Measurements from ENCODE around the gene SF1. TPM values are rescaled to one million over a fixed set of nuclear protein-coding genes. Genes with fewer than 3 reads are reported as not detected.

Gene SF1
- total RNA-seq, 4 donors from 2014 or later = 199 to 285 (median 234) TPM

- no peak for DNase-seq (ENCODE audit: extremely low spot score)
- Histone ChIP-seq H3K36me3 (peaks cover 15 to 63% (median 48%) of the 10 kb centered on the region in 4 donors), H3K27me3 (no peaks in the 10 kb centered on the region), H3K4me3 (no peak overlapping the region), H3K9me3 (no peaks in the 10 kb centered on the region), H3K27ac (replicated peaks in 1 of 4) (no peak overlapping the region), H3K4me1 (peaks cover 15 to 32% (median 24%) of the 10 kb centered on the region in 4 donors)
- intact Hi-C loops (cut with DNase I) = no loop called here
- TF ChIP-seq EP300 (IDR thresholded peaks at IDR 0.05) (no peak), POLR2AphosphoS5 (IDR thresholded peaks at IDR 0.05) (no peak), POLR2A (IDR thresholded peaks at IDR 0.05; ENCODE audit: low read depth) (no peak)
- TF ChIP-seq, protein P1, sequence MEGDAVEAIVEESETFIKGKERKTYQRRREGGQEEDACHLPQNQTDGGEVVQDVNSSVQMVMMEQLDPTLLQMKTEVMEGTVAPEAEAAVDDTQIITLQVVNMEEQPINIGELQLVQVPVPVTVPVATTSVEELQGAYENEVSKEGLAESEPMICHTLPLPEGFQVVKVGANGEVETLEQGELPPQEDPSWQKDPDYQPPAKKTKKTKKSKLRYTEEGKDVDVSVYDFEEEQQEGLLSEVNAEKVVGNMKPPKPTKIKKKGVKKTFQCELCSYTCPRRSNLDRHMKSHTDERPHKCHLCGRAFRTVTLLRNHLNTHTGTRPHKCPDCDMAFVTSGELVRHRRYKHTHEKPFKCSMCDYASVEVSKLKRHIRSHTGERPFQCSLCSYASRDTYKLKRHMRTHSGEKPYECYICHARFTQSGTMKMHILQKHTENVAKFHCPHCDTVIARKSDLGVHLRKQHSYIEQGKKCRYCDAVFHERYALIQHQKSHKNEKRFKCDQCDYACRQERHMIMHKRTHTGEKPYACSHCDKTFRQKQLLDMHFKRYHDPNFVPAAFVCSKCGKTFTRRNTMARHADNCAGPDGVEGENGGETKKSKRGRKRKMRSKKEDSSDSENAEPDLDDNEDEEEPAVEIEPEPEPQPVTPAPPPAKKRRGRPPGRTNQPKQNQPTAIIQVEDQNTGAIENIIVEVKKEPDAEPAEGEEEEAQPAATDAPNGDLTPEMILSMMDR (IDR thresholded peaks at IDR 0.05) = no peak
- WGBS = 98% methylated on average over 6 of the region's 7 CpGs
These were observed 20.9 kb upstream of the SF1 start for GRCh38 chr11:64799256-64799622.

DNA sequence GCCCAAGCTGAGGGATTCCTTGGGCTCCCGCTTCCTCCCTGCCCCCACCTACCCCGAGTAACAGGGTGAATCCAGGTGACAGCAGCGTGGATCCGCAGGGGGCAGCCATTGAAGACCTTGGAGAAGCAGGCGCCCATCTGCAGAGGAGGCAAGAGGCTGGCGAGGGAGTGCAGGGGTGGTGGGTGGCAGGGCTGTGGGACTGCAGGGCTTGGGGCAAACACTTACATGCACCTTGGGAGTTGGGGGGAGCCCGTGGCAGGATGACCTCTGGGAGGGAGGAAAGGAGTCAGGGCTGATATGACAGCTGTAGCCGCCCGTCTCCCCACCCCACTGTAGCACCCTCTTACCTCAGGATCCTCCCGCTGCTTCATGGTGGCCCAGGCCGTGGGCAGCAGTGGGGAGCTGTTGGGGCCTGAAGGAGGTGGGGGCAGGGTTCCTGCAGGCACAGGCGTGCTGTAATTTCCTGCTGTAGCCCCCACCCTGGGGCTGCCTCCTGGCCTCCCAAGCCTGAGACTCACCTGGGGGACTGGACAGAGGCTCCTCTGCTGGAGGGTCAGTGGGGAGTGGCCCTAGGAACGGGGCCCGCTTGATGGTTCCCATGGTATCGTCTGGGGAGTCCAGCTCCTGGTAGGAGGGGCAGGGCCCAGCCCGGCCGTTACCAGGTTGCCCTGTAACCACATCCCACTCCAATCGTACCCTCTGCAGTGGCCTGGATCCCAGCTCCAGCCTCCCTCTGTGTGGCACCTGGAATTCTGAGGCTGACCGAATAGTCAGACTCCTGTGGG lies 18.6 kb upstream of the SF1 start:
- Histone ChIP-seq H3K36me3 (peaks cover 16 to 78% (median 52%) of the 10 kb centered on the region in 4 donors), H3K4me1 (peaks cover 6 to 20% (median 6%) of the 10 kb centered on the region in 4 donors), H3K9me3 (no peaks in the 10 kb centered on the region), H3K27me3 (no peaks in the 10 kb centered on the region), H3K4me3 (no peak overlapping the region), H3K27ac (replicated peaks in 1 of 4) (no peak overlapping the region)
- DNase-seq (ENCODE audit: extremely low spot score) = no peak
- no peak for TF ChIP-seq POLR2A (IDR thresholded peaks at IDR 0.05; ENCODE audit: low read depth)
- TF ChIP-seq, protein P1 (IDR thresholded peaks at IDR 0.05) = no peak
- no peak for TF ChIP-seq EP300 (IDR thresholded peaks at IDR 0.05)
- no peak for TF ChIP-seq POLR2AphosphoS5 (IDR thresholded peaks at IDR 0.05)
- intact Hi-C loops (cut with DNase I) = no loop called here
- WGBS = 85% methylated on average over 6 of the region's 19 CpGs

DNA sequence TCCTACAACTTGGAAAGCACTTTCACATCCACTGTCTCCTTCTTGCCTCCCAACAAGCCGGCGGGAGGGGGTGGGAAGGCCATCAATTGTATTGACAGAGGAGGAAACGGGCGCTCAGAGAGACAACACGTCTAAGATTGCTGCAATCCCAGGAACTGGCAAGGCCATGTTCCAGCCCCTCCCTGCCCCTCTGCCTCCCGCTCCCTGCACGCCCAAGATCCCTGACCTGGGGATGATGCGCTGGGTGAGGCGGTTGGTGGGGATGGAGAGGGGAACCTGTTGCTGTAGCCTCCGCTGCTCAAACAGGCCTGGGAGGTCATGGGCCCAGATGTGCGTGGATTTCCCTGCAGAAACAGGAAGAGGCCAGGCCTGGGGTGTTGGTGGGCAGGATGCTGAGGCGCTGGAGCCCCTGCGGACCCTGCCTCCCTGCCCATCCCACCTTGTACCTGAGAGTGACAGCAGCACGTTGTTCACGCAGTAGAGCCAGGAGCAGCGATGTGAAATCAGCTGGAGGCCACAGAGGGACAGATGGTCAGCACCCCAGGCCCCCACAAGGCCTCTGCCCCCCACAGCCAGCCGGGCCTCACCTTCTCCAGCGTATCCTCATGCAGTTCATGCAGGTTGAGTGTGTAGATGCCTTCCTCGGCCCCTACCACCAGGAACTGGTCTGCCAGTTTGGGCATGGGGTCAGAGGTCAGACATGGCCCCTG lies 17.9 kb upstream of the SF1 start:
- no peak overlapping the region for H3K4me3 ChIP-seq
- intact Hi-C loops (cut with DNase I) = no loop called here
- DNase-seq (ENCODE audit: extremely low spot score) = no peak
- no peaks in the 10 kb centered on the region for H3K9me3 ChIP-seq
- H3K27me3 ChIP-seq = no peaks in the 10 kb centered on the region
- peaks cover 18 to 86% (median 59%) of the 10 kb centered on the region in 4 donors for H3K36me3 ChIP-seq
- TF ChIP-seq, protein P1 (IDR thresholded peaks at IDR 0.05) = no peak
- TF ChIP-seq POLR2A (IDR thresholded peaks at IDR 0.05; ENCODE audit: low read depth) (no peak), EP300 (IDR thresholded peaks at IDR 0.05) (no peak), POLR2AphosphoS5 (IDR thresholded peaks at IDR 0.05) (no peak)
- 84% methylated on average over 9 of the region's 19 CpGs for WGBS
- peaks cover 0 to 12% (median 3%) of the 10 kb centered on the region in 4 donors for H3K4me1 ChIP-seq
- no peak overlapping the region for H3K27ac ChIP-seq (replicated peaks in 1 of 4)

DNA sequence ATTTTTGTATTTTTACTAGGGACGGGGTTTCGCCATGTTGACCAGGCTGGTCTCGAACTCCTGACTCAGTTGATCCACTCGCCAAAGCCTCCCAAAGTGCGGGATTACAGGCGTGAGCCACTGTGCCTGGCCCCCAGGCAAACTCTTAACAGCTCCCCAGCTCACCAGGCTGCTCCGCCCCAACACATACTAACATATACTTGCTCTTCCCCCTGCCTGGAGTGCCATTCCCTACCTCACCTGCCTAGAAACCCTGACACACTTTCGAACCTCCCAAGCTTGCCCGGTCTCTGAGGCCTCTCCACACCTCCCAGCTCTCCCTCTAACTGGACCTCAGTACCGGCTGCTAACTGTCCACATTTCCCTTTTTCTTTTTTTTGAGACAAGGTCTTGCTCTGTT lies 16.2 kb upstream of the SF1 start:
- Histone ChIP-seq H3K9me3 (no peaks in the 10 kb centered on the region), H3K27me3 (no peaks in the 10 kb centered on the region), H3K27ac (replicated peaks in 1 of 4) (no peak overlapping the region), H3K4me3 (no peak overlapping the region), H3K4me1 (peaks cover 0 to 6% (median 2%) of the 10 kb centered on the region in 4 donors), H3K36me3 (peaks cover 18 to 88% (median 68%) of the 10 kb centered on the region in 4 donors)
- 91% methylated on average over 10 of the region's 10 CpGs for WGBS
- TF ChIP-seq POLR2AphosphoS5 (IDR thresholded peaks at IDR 0.05) = no peak
- intact Hi-C loops (cut with DNase I) = no loop called here
- DNase-seq (ENCODE audit: extremely low spot score) = no peak

Data from esophagus muscularis mucosa (tissue), 4 donors.